Activated CD4-positive, alpha-beta T cell treated with anti-CD3 and anti-CD28 coated beads, Interleukin-2, amount 50 U/mL, for 48 hours (primary cell): Measurements from ENCODE around the gene CLK3.
"Not testable (repeated sequence)": the region's sequence is repeated elsewhere in the genome, so short reads cannot be mapped to it uniquely, and the experiment has no call there.

Experiments
- DNase-seq, 2 experiments: peaks; one replicate each; pipeline ENCODE4 v3.0.0-alpha.2; 2020

The CLK3 gene

DNA sequence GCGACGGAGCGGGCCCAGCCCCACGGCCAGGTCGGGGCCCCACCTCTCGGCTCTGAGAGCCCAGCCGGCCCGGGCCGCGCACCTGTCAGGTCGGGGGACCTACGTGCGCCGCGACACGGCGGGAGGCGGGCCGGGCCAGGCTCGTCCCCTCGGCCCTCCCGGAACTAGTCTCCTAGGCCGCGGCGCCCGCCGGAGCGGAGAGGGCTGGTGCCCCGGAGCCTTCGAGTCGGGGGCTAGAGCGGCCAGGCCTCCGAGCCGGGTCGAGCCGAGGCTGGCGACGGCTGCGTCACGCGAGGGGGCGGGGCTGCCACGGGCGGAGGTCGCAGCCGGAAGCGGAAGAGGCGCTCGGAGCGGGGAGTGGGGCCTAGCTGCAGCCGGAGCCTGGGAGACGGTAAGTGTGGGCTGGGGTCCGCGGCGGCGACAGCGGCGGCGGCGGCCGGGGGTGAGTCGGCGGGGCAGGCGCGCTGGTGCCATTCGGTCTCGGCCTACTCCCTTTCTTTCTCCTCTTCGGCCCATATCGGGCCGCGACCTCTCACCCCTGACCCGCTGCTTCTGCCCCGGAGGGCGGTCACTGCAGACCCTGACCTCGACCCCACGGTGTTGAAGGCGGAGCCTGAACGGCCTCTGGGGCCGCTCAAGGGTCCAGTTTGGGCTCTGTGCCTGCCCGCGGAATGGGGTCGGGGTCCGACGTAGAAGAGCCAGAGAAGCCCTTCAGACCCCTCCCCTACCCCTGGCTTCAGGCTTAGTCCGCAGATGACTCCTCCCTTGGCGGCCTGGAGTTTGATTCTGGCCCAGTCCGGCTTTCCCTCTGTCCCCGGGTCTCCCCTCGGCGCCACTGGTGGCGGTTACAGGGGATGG, at the start of gene CLK3:
Gene CLK3 (plus strand): TSS at position 329 of the 858 bp plus-strand sequence. CDS start 3,361 bp downstream, outside the sequence.
- DNase-seq = peak; percentile 96

DNA sequence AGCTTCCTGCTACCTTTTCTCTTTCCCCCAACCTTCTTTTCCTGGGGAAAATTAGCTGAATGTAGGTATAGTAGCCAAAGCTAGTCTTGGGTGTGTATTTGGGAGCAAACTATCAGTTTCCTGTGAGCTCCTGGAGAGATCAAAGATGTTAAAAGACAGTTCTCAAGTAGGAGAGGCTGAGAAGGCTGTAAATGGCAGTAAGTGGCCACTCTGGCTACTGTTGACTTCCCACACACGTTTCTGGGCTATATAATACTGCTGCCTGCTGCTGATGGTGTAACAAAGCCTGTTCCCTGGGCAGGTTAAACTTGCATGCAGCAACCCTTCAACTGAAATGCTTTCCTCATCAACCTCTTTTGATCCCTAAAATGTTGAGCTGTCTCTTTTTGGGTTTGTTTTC, 47.0 kb upstream of the CLK3 start:
- DNase-seq = no peak

DNA sequence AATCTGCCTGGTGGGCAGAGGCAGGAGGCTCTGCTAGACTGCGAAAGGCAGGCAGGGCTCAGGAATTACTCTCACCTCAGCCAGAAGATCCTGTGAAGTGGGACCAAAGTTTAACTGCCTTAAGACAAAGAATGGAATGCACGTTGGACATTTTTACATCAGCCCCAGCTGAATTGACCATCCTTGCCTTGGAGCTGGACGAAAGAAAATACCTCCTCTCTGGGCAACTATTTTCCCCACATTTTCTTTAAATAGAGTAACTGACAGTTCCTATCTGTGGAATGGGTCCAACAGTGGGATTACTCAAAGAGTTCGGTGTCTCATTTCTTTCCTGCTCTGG, 45.9 kb upstream of the CLK3 start:
- DNase-seq = no peak

DNA sequence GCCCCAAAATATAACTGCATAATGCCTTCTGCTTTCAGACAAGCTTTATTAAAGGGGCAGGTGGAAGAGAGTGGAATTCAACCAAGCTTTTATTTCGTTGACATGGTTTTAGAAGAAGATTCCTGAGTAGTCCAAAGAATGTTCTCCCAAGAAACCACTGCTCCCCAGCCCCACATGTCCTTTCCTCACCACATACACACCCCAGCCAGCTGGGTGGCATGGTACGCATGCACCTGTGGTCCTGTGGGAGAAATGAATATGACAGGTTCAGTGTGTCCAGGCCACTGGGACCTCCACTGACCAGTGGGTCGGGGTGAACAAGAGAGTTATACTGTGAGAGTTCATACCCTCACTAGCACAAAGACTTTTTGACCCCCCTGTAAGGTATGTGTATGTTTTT, 44.4 kb upstream of the CLK3 start:
- no peak for DNase-seq

DNA sequence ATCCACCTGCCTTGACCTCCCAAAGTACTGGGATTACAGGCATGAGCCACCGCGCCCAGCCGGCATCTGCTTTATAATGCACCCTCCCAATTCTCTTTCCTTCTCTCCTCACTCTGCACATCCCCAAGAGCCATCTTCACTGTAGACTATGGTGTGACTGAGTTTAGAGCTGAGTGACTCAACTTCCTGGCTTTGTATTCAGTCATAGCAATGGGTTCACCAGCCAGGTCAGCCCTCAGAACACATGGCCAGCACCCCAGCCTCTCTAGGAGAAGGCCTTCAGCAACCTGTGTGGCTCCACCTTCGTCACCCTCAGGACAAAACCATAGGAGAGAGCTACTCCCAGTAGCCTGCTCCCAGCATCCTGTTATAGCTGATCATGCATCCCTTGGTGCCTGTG, 41.6 kb upstream of the CLK3 start:
- DNase-seq = no peak

DNA sequence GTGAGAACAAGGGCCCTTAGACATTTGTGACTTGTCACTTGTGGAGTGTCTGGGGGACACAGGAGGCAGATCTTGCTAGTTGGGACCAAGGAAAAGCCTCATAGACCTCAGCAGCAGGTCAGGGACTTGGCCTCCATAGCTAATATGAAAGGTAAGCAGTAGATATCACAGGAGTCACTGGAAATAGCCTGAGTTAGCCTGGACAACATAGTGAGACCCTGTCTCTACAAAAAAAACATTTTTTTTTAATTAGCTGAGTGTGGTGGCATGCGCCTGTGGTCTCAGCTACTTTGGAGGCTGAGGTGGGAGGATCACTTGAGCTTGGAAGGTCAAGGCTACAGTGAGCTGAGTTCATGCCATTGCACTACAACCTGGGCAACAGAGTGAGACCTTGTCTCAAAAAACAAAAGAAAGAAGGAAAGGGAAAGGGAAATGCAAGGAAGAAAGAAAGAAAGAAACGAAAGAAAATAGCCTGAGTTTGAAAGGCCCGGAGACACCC, 37.1 kb upstream of the CLK3 start:
- DNase-seq = no peak

DNA sequence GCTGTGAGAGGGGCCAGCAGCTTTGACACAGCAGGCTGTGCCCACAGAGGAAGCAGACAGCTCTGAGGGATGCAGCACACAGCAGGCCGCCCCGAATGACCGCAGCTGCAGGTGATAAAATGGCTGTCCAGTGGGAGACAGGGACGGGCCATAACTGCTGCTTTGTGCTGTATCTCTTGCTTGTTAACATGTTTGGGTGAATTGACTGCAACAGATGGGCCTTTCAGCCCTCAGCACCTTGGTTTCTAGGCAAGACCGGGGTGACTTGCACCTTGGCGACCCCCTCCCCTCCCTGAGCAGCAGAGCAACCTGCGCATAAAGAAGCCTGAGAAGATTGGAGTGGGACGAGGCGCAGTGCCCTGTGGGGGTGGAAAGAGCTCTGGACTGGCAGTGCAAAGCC, 36.6 kb upstream of the CLK3 start:
- no peak for DNase-seq

DNA sequence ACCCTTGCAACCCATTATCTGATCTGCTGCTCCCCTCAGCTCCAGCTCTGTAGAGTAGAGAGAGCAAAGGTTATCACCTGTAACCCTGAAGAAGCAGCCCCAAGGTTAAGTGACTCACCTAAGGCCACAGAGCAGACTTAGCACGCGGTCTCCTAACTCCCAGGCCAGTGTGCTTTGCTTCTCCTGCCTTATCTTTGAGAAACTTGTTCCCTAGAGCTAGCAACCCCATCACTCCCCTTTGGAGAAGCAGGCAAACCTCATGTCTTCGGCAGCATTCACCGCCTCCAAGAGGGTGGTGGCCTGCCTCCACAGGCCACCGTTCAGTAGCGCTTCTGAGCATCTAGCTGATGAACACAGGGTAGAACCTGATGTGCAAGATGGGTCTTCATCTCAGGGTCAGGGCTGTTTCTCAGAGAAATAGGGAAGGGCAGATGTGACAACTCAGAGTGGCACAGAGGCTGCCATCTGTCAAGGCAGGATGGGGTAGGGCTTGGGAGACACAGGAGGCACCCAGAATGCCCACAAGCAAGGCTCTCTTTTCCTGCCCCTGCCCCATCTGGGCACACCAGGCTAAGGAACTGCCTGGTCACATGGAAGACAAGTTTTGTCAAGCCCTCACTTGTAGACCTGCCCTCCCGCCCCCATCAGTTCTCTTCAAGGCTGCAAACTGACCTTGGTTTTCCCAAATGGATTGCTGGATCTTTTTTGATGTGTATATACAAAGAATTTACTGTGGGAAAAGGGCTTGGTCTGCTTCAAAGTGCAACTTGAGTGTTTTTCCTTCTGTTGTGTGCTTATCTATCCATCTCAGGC, 34.9 kb upstream of the CLK3 start:
- DNase-seq = no peak

DNA sequence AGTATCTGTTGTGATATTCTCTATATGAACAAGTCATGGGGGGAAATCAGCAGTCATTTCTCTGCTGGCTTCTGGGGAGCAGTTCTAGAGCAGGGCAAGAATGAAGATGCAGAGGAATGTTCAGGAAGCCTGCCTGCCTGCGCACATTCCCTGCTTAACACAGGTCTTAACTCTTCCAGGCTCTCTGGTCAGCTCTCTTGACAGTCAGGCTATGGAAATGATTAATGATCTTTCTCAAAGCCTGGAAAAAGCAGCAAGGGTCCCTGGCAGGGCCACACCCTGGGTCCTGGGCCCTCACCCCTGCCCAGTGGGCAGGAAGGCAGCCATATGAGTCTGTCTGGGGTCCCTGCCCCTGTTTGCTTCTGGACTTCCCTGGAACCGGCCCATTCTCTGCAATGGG, 31.4 kb upstream of the CLK3 start:
- DNase-seq = no peak

DNA sequence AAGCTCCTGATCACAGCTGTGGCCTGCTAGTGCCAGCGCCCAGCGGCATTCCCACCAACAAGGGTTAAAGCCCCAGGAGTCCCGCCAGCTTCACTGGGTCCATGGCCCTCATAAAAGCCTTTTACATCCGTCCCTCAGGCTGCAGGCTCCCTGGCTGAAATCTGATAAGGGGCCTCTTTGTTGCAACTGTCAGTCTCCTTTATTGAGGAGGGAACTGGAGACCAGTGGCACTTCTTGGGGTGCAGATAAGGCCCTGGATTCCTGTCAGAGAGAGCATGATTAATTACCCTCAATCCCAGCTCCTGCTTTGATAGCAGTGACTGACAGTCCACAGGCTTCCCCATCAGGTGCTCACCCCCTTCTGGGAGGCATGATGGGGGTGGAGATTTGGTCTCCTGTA, 30.9 kb upstream of the CLK3 start:
- DNase-seq = no peak

DNA sequence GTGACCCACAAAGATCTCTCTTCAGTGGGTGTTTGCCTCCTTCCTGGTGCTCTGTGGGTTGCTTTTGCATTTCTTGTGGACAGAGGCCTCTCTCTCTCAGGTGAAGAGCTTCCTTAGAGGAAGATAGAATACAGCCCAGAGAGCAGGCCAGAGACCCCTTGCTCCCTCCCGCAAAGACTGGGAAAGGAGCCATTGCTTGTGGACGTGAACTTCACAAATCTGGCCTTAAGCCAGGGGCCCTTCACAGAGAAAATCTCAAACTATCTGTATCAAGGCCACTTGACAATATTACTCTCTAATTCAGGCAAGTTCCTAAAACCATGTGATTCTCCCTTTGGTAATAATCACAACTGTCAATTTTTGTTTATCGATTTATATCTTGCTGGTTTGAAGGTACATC, 30.4 kb upstream of the CLK3 start:
- DNase-seq = no peak

DNA sequence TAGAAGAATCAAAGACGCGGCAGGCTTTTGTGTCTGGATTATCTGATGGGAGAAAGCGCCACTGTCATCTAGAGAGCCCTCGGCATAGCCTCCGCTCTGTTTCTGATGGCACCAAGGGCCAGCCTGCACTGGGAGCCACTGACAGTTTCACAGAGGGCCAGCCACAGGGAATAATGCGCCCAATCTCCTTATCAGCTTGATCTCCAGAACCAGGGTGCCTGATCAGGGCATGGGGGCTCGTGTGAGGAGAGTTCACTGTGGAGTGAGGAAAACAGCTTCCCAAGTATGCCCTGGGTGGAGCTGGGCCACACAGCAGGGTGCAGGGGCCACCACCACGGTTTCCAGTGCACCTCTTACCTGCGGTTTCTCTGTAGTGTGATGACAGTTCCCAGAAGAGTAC, 29.8 kb upstream of the CLK3 start:
- DNase-seq = no peak

DNA sequence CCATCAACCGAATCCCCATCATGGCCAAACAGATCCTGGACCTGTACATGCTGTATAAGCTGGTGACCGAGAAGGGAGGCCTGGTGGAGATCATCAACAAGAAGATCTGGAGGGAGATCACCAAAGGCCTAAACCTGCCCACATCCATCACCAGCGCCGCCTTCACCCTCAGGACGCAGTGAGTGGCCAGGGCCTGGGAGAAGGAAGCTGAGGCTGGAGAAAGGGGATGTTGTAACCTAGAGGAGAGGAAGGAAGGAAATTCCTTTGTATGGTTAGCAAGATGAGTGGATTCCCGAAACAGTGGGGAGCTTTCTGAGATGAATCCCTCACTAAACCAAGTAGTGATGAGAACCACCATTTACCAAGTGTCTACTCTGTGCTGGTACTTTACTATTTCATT, 25.8 kb upstream of the CLK3 start:
- DNase-seq = no peak

DNA sequence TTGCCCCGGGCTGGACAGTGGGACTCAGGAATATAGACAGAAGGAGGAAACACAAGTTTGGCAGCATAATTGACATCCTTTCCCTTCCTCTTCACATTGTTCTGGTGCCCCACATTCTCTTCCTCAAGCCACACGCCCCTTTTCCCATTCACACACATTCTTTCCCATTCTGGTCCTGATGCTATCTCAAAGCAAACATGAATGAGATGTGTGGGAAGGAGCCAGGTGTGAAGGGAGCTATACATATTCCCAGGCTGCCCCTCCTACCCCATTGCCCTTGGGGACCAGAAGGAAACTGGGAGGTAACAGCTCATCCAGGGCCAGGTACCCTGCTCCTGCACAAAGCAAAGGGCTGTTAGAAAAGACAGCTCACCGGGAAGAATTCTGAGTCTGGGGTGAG, 23.4 kb upstream of the CLK3 start:
- no peak for DNase-seq

DNA sequence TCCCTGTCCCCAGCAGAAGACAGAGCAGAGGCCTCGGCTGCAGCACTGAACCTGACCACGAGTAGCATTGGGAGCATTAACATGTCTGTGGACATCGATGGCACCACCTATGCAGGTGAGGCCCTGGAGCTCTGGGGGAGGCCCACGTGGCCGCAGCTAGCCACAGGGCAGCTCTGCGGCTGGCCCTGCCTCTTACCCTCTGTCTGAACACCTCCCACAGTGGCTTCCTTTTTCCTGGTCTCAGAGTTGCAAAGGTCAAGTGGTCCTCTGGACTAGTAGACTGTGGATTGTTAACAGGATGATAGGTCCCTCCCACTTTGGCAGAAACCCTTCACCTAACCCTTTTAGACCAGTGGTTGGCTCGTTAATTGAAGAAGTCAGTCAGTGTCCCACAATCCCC, 22.5 kb upstream of the CLK3 start:
- no peak for DNase-seq

DNA sequence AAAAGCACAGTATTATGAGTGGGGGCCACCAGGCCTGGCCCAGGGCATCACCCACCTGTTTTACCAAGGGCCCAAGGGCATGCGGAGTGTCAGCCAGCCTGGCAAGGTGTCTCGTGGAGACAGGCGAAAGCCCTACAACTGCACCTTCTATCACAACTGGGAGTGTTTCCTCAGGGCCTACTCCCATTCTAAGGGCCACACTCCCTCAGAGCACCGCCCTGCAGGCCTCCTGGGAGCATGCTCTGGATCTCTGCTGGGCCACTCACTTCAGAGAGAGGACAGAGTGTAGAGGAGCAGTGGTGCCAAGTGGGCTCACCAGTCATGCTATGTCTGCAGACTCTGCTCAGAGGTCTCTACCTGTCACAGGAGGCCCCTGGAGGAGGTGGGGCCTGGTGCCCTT, 21.2 kb upstream of the CLK3 start:
- no peak for DNase-seq

DNA sequence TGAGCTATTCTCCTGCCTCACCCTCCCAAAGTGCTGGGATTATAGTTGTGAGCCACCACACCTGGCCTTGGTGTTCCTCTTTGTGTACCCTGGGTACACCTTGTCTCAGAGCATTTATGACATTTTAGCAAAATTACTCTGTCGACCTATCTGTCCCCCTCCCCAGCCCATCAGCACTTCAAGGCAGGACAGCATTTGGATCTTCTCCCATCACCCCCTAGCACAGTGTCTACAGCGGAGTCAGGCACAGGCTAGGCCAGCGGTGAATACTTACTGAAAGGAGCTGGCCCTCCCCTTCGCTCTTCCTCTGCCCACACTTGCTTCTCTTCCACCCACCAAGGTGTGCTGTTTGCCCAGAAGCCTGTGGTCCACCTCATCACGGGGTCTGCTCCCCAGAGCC, 20.4 kb upstream of the CLK3 start:
- DNase-seq = no peak

DNA sequence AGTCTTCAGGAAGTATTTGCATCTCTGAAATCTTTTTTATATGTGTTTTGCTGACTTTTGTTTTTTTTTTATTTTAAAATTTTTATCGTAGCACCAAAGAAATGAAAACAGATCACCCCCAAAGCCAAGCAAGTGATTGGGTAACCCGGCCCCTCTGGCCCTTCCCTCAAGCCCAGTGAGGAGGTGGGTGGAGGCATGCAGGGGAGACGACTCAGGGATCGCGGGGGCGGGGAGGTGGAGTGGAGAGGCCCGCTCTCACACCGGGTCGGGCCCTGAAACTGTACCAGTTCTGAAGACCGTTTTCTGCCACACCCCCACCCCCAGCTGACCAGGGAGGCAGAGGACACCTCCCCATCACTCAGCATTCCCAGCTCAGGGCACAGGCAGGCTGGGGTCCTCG, 18.9 kb upstream of the CLK3 start:
- DNase-seq = not testable (repeated sequence)

DNA sequence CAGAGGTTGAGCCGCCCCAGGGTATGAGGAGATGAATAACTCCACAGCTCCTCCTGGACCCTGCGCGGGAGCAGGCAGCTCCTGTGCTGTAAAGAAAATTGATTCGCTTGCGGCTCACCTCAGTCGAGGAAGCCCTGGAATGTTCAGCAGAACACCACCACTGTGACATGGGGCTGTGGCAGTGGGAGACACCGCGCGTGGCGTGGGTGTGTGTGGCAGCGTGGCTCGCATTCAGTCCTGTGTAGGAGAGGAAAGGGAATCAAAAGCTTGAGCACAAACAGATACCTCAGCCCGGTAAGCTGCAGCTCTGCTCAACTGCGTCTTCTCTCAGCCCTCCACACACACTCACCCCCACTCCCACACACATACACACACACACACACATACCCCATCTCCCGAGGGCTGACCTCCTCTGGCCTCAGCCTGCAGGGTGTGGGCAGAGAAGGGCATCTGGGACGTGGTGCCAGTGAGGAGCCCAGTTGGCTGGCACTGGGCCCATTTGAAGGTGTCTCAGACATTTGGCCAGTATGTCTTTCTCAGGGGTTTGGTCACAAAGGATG, 18.4 kb upstream of the CLK3 start:
- DNase-seq = not testable (repeated sequence)

DNA sequence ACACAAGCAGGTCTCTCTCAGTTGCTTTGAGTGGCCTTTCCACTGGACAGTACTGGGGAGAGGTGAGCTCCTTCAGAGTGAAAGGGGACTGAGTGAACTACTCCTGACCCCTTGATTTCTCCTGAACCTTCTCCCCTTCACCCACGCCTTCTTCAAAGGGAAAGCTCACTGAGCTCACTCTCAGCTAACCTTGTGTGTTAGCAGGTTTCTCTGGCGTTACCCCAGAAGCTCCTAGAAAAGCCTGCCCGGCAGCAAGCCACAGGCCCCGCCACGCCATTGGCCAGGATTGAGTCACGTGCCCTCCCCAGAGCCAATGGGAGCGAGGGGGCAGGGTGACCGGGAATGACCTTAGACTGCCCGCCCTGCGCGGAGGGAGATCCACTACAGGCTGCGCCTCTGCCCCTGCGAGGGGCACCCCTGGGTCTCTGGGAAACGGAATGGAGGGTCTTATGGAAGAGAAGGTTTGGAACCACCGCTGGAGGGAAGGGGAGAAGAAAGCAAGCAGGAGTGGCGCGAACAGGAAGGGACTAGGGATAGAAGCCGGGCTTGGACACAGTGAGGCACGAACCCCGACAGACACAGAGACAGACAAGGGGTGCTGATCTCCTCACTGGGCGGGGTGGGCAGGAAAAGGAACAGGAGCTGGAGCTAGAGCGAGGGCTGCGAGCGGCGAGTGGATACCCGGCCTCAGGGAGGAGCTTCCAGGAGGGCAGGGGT, 17.4 kb upstream of the CLK3 start:
- peak; percentile 93 to 95 for DNase-seq

DNA sequence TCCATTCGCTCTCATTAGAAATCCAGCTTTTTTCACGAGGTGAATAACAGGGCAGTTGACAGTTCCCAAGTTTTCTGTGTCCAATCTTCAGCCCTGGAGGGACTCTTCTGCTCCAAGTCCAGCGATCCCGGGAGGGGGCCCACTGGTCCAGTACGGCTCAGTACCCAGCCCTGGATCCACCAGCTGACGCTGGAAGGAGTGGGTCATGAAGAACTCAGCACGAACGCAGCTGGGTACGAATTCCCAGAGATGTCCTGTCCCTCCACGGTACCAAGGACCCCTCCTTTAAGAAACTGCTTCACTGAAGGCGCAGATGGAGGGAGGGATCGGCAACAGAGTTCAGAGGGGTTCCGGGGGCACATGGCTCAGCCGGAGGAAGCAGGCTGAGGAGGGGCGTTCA, 16.5 kb upstream of the CLK3 start:
- DNase-seq = no peak

DNA sequence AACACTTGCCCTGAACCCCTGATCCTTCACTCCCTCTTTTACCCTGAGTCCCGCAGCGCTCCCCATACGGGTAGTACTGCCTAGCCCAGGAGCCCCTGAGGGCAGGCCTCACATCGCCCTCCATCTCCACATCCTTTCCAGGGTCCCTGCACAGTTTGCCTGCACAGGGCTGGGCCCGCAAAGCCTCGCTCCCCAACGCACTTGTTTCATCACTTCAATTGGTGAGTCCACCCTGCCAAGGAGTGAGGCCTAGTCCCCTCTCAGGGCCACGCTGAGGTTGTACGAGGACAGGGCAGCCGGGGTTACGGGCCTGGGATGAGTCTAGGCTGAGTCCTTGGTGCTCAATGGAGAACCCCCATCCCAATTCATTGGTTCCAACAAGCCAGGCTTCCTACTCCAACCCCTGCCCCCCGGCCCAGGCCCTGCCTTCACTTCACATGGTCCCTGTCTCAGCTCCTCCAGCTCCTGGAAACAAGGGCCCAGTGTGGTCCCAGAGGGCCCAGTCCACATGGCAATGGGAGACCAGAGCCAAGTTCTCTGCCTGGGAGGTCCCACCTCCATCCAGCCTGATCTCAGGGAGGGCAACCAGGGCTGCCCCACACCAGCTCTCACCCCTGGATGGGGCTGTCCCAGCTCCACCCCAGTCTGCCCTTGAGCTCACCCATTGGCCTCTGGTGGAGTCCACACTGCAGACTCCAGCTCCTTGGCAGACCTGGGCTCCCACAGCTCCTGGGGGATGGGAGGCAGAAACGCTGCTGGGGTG, 12.4 kb upstream of the CLK3 start:
- DNase-seq = no peak
